SK-N-SH (cell line): ENCODE data around the gene DPF3. TPM values are rescaled to one million over a fixed set of nuclear protein-coding genes. Genes with fewer than 3 reads are reported as not detected.

Source experiments
- CTCF ChIA-PET: fragments of 300-600, 350-600 bp; formaldehyde crosslinking; extraction: SDS; loops from one replicate; lab custom pipeline; 2021; lab: Yijun Ruan, JAX
- POLR2A ChIA-PET: fragments of 350-600 bp; sonication (Branson Sonifier 250); formaldehyde crosslinking; extraction: SDS; loops from one replicate; lab custom pipeline; 2020; ENCODE audit warnings: antibody characterized with exemption, inconsistent platforms; lab: Yijun Ruan, JAX
- DNase-seq: peaks from one replicate; pipeline ENCODE4 v3.0.0; 2012
- H2AFZ ChIP-seq: fragments of 200-600 bp; sonication (generic); 2 replicates; pipeline ENCODE4 v1.8.1; 2016; ENCODE audit warnings: antibody characterized with exemption, mild to moderate bottlenecking, low read depth
- H3F3A ChIP-seq: fragments of 200-600 bp; sonication (generic); replicated peaks from 2 replicates; pipeline ENCODE3; 2016; ENCODE audit warnings: antibody characterized with exemption, mild to moderate bottlenecking; ENCODE audit not compliant: insufficient read depth
- H3K27ac ChIP-seq, 2 experiments: fragments of 200-500 bp in 1 of 2; fragments of 200-600 bp in 1 of 2; sonication (Bioruptor generic) in 1 of 2; sonication (generic), shearing (Covaris generic) in 1 of 2; 2 replicates each; pipeline versions ENCODE4 v1.5.1 to v1.6.1; 2014 to 2016; ENCODE audit warnings: low read depth in 2 of 2, inconsistent platforms in 1 of 2, low read length in 1 of 2, mild to moderate bottlenecking in 1 of 2, mixed read lengths in 1 of 2
- H3K27me3 ChIP-seq: fragments of 200-600 bp; sonication (generic), shearing (Covaris generic); 2 replicates; pipeline ENCODE4 v1.6.1; 2016; ENCODE audit warnings: mixed run types; ENCODE audit not compliant: insufficient read depth
- H3K36me3 ChIP-seq, 2 experiments: fragments of 200-500 bp in 1 of 2; fragments of 200-600 bp in 1 of 2; sonication (Bioruptor generic) in 1 of 2; sonication (generic) in 1 of 2; replicated peaks in 1 of 2; 2 replicates each; pipeline versions ENCODE3 to v1.5.1; 2014 to 2016; ENCODE audit warnings: low read length in 1 of 2, mild to moderate bottlenecking in 1 of 2; ENCODE audit not compliant: insufficient read depth in 2 of 2, control insufficient read depth in 1 of 2
- H3K4me1 ChIP-seq, 2 experiments: fragments of 200-500 bp in 1 of 2; fragments of 200-600 bp in 1 of 2; sonication (Bioruptor generic) in 1 of 2; sonication (generic), shearing (Covaris generic) in 1 of 2; 2 replicates each; pipeline versions ENCODE4 v1.5.1 to v1.6.1; 2014 to 2016; ENCODE audit warnings: low read depth in 1 of 2, low read length in 1 of 2, mixed run types in 1 of 2; ENCODE audit not compliant: insufficient read depth in 2 of 2, control insufficient read depth in 1 of 2
- H3K4me2 ChIP-seq: fragments of 200-600 bp; sonication (generic), shearing (Covaris generic); 2 replicates; pipeline ENCODE4 v1.6.1; 2017; ENCODE audit warnings: mixed run types
- H3K4me3 ChIP-seq, 2 experiments: fragments of 200-500 bp in 1 of 2; fragments of 200-600 bp in 1 of 2; sonication (Bioruptor generic) in 1 of 2; sonication (generic), shearing (Covaris generic) in 1 of 2; 2 replicates each; pipeline versions ENCODE4 v1.5.1 to v1.8.1; 2014 to 2016; ENCODE audit warnings: low read depth in 2 of 2, inconsistent platforms in 1 of 2, low read length in 1 of 2, mild to moderate bottlenecking in 1 of 2, mixed read lengths in 1 of 2, moderate library complexity in 1 of 2
- H3K79me2 ChIP-seq: fragments of 200-600 bp; sonication (generic); 2 replicates; pipeline ENCODE4 v1.8.1; 2017; ENCODE audit warnings: mild to moderate bottlenecking; ENCODE audit not compliant: insufficient read depth
- H3K9ac ChIP-seq: fragments of 200-600 bp; sonication (generic); 2 replicates; pipeline ENCODE4 v1.6.1; 2017; ENCODE audit warnings: mixed run types
- H3K9me2 ChIP-seq: fragments of 200-600 bp; sonication (generic); 2 replicates; pipeline ENCODE4 v1.6.1; 2017; ENCODE audit warnings: mixed run types
- H3K9me3 ChIP-seq: fragments of 200-600 bp; sonication (generic); 2 replicates; pipeline ENCODE4 v1.6.1; 2017; ENCODE audit warnings: mixed run types, mild to moderate bottlenecking, moderate library complexity
- H4K20me1 ChIP-seq: fragments of 200-600 bp; sonication (generic); 2 replicates; pipeline ENCODE4 v1.6.1; 2017; ENCODE audit warnings: mild to moderate bottlenecking, mixed run types; ENCODE audit not compliant: insufficient read depth
- EZH2phosphoT487 ChIP-seq: fragments of 200-600 bp; sonication (generic); IDR thresholded peaks from 2 replicates; pipeline ENCODE4 v1.6.1; 2017; ENCODE audit warnings: low read depth, mixed run types, mild to moderate bottlenecking, antibody characterized with exemption, moderate library complexity, borderline replicate concordance
- FOXM1 ChIP-seq: IDR thresholded peaks from 2 replicates; pipeline ENCODE4 v1.4.0; 2012; ENCODE audit warnings: low read depth, mild to moderate bottlenecking
- JUND ChIP-seq: IDR thresholded peaks from 2 replicates; pipeline ENCODE4 v1.4.0; 2012
- NFIC ChIP-seq: IDR thresholded peaks from 2 replicates; pipeline ENCODE4 v1.4.0; 2012; ENCODE audit warnings: borderline replicate concordance
- NRF1 ChIP-seq: IDR thresholded peaks from 2 replicates; pipeline ENCODE4 v1.6.1; 2012; ENCODE audit warnings: low read depth, mild to moderate bottlenecking, low read length
- POLR2AphosphoS5 ChIP-seq: IDR thresholded peaks from 2 replicates; pipeline ENCODE4 v1.6.1; 2012; ENCODE audit warnings: low read depth, low read length
- RFX5 ChIP-seq: IDR thresholded peaks from 2 replicates; pipeline ENCODE4 v1.6.1; 2012; ENCODE audit warnings: mild to moderate bottlenecking, improper control_type of control experiment, low read length
- RXRA ChIP-seq: IDR thresholded peaks from 2 replicates; pipeline ENCODE4 v1.4.0; 2012; ENCODE audit warnings: low read depth, mild to moderate bottlenecking, borderline replicate concordance
- SIN3A ChIP-seq: IDR thresholded peaks from 2 replicates; pipeline ENCODE4 v1.6.1; 2012; ENCODE audit warnings: low read depth, mild to moderate bottlenecking, low read length, moderate library complexity, borderline replicate concordance
- SMC3 ChIP-seq: IDR thresholded peaks from 2 replicates; pipeline ENCODE4 v1.6.1; 2012; ENCODE audit warnings: low read depth, low read length, improper control_type of control experiment
- TCF12 ChIP-seq: IDR thresholded peaks from 2 replicates; pipeline ENCODE4 v1.4.0; 2012
- TEAD4 ChIP-seq: IDR thresholded peaks from 2 replicates; pipeline ENCODE4 v1.4.0; 2012; ENCODE audit warnings: mild to moderate bottlenecking, borderline replicate concordance; ENCODE audit not compliant: insufficient read depth
- YY1 ChIP-seq: IDR thresholded peaks from 2 replicates; pipeline ENCODE4 v1.4.0; 2012; ENCODE audit warnings: low read depth, mild to moderate bottlenecking
- WGBS: methylation state at CpG from one replicate; pipeline ENCODE4 v1.1.6; 2017; ENCODE audit warnings: low lambda C conversion rate; 5-methylcytosine and 5-hydroxymethylcytosine counted together
- polyA plus RNA-seq, 3 experiments: library from polyadenylated mRNA; depleted of rRNA; stranded (reverse); fragments of >200 nt; gene quantifications; 2 replicates each; pipeline ENCODE4 v1.2.3, GENCODE V29; 2012
- TF ChIP-seq, protein P1 (sequence below): fragments of 150-350 bp; IDR thresholded peaks from 2 replicates; pipeline ENCODE4 v1.6.1; 2017; ENCODE audit warnings: antibody characterized with exemption, low read length, low read depth, borderline replicate concordance
- TF ChIP-seq, protein P2 (sequence below): IDR thresholded peaks from 2 replicates; pipeline ENCODE4 v1.4.0; 2012; ENCODE audit warnings: low read depth
- TF ChIP-seq, protein P3 (sequence below): IDR thresholded peaks from 2 replicates; pipeline ENCODE4; 2012
- TF ChIP-seq, protein P4 (sequence below): IDR thresholded peaks from 2 replicates; pipeline ENCODE4 v1.4.0; 2012; ENCODE audit warnings: low read depth, borderline replicate concordance
- TF ChIP-seq, protein P5 (sequence below): fragments of 200-600 bp; sonication (generic); IDR thresholded peaks from 2 replicates; pipeline ENCODE4 v1.6.1; 2017; ENCODE audit warnings: antibody characterized with exemption, mild to moderate bottlenecking, moderate library complexity

Gene DPF3
- polyA plus RNA-seq, 1 of the 3 experiments (the other 2 are of a cell fraction), result 2.8 TPM

DNA sequence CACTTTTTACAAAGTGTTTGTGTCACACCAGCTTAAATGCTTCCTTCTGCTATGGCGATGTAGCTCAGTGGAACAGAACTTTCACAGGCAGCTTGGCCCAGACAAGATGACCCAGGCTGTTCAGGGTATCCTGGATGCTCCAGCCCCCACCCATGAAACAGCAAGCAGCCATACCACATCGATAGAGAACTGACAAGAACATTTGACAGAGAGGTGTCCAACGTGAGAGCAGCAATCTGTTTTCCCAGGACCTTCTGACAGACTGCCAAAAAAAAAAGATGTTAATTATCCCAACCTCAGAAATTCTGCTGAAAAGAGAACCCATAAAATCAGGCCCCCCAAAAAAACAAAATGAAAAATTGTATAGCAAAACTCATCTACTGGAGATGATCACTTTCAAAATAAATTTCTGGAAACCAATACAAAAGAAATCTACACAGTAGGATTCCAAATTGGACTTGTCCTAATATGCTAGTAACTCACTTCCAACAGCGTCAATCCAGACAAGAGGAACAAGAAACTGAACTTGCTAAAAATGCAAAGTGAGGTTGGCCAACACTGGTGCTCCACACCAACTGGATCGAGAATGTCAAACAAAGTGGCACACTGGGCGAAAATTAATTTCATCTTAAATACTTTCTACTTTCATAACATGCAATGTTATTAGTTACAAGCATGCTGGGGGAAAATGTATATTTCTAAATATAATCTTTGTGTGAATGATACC, 118.8 kb downstream of the DPF3 start:
- TF ChIP-seq POLR2AphosphoS5, result no peak
- TF ChIP-seq, protein P1, sequence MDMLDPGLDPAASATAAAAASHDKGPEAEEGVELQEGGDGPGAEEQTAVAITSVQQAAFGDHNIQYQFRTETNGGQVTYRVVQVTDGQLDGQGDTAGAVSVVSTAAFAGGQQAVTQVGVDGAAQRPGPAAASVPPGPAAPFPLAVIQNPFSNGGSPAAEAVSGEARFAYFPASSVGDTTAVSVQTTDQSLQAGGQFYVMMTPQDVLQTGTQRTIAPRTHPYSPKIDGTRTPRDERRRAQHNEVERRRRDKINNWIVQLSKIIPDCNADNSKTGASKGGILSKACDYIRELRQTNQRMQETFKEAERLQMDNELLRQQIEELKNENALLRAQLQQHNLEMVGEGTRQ, result no peak
- no peak for TF ChIP-seq NFIC
- no peak for TF ChIP-seq SMC3
- TF ChIP-seq, protein P2, sequence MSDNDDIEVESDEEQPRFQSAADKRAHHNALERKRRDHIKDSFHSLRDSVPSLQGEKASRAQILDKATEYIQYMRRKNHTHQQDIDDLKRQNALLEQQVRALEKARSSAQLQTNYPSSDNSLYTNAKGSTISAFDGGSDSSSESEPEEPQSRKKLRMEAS, result no peak
- TF ChIP-seq FOXM1, result no peak
- no peak for TF ChIP-seq JUND
- TF ChIP-seq NRF1, result no peak
- TF ChIP-seq RFX5, result no peak
- TF ChIP-seq, protein P3, sequence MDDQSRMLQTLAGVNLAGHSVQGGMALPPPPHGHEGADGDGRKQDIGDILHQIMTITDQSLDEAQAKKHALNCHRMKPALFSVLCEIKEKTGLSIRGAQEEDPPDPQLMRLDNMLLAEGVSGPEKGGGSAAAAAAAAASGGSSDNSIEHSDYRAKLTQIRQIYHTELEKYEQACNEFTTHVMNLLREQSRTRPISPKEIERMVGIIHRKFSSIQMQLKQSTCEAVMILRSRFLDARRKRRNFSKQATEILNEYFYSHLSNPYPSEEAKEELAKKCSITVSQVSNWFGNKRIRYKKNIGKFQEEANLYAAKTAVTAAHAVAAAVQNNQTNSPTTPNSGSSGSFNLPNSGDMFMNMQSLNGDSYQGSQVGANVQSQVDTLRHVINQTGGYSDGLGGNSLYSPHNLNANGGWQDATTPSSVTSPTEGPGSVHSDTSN, result no peak
- TF ChIP-seq, protein P4, sequence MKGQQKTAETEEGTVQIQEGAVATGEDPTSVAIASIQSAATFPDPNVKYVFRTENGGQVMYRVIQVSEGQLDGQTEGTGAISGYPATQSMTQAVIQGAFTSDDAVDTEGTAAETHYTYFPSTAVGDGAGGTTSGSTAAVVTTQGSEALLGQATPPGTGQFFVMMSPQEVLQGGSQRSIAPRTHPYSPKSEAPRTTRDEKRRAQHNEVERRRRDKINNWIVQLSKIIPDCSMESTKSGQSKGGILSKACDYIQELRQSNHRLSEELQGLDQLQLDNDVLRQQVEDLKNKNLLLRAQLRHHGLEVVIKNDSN, result no peak
- TF ChIP-seq SIN3A, result no peak
- no peak for TF ChIP-seq TCF12
- TF ChIP-seq RXRA, result no peak
- TF ChIP-seq, protein P5, sequence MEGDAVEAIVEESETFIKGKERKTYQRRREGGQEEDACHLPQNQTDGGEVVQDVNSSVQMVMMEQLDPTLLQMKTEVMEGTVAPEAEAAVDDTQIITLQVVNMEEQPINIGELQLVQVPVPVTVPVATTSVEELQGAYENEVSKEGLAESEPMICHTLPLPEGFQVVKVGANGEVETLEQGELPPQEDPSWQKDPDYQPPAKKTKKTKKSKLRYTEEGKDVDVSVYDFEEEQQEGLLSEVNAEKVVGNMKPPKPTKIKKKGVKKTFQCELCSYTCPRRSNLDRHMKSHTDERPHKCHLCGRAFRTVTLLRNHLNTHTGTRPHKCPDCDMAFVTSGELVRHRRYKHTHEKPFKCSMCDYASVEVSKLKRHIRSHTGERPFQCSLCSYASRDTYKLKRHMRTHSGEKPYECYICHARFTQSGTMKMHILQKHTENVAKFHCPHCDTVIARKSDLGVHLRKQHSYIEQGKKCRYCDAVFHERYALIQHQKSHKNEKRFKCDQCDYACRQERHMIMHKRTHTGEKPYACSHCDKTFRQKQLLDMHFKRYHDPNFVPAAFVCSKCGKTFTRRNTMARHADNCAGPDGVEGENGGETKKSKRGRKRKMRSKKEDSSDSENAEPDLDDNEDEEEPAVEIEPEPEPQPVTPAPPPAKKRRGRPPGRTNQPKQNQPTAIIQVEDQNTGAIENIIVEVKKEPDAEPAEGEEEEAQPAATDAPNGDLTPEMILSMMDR, result no peak
- no peak for TF ChIP-seq YY1
- no peak for TF ChIP-seq TEAD4
- TF ChIP-seq EZH2phosphoT487, result no peak
- TF ChIP-seq, all 33 proteins: peak for 0
- Histone ChIP-seq H3K36me3 (no peaks in the 10 kb centered on the region), H3K27ac (no peak overlapping the region), H3K79me2 (no peaks in the 10 kb centered on the region), H3K27me3 (no peaks in the 10 kb centered on the region), H3K4me3 (no peak overlapping the region), H2AFZ (no peak overlapping the region), H3K9me3 (no peaks in the 10 kb centered on the region), H3K9ac (no peak overlapping the region), H3K9me2 (no peaks in the 10 kb centered on the region), H3K4me1 (peaks cover 4 to 9% of the 10 kb centered on the region in 2 experiments; a peak in 3 of 4 replicates), H3F3A (no peaks in the 10 kb centered on the region), H4K20me1 (no peaks in the 10 kb centered on the region), H3K4me2 (no peak overlapping the region)
- 40% methylated on average over 6 of the region's 6 CpGs for WGBS
- ChIA-PET POLR2A (no interaction called here), CTCF (no interaction called here)
- DNase-seq, result no peak
